IPS-15b (cell line): ENCODE measurements around the gene PCDHGB3.
"Not testable (repeated sequence)": the region's sequence is repeated elsewhere in the genome, so short reads cannot be mapped to it uniquely, and the experiment has no call there.

ENCODE experiments used
- H3K27me3 ChIP-seq: one replicate; pipeline ENCODE4 v1.6.1; 2013; ENCODE audit warnings: low read length; ENCODE audit not compliant: control insufficient read depth, insufficient read depth
- H3K36me3 ChIP-seq: one replicate; pipeline ENCODE4 v1.6.1; 2013; ENCODE audit warnings: low read length; ENCODE audit not compliant: control insufficient read depth, insufficient read depth
- H3K4me1 ChIP-seq: one replicate; pipeline ENCODE4 v1.6.1; 2013; ENCODE audit warnings: mild to moderate bottlenecking, low read length; ENCODE audit not compliant: control insufficient read depth, insufficient read depth
- H3K4me3 ChIP-seq: one replicate; pipeline ENCODE4 v1.5.1; 2013; ENCODE audit warnings: low read depth, low read length
- H3K9ac ChIP-seq: one replicate; pipeline ENCODE4 v1.6.1; 2013; ENCODE audit warnings: low read depth, mild to moderate bottlenecking, low read length
- H3K9me3 ChIP-seq: one replicate; pipeline ENCODE4 v1.6.1; 2013; ENCODE audit warnings: mild to moderate bottlenecking, low read length; ENCODE audit not compliant: control insufficient read depth, insufficient read depth

The PCDHGB3 gene

GRCh38 chr5:141417494-141418172 is 47.6 kb downstream of the PCDHGB3 start, which contains the start of gene PCDHGB7:
Gene PCDHGB7 (plus strand): TSS chr5:141417677. CDS start chr5:141417860, 183 bp downstream.
- not testable (repeated sequence) for H3K9me3 ChIP-seq, H3K4me1 ChIP-seq, H3K36me3 ChIP-seq
- Histone ChIP-seq H3K9ac (peak within 1 kb of the TSS; percentile 56), H3K27me3 (peaks cover 17% of the 10 kb centered on the region), H3K4me3 (peak within 1 kb of the TSS; percentile 55)

- Histone ChIP-seq H3K9me3 (peaks cover 5% of the 10 kb centered on the region), H3K36me3 (no peaks in the 10 kb centered on the region), H3K4me3 (no peak overlapping the region), H3K27me3 (peaks cover 17% of the 10 kb centered on the region), H3K9ac (no peak overlapping the region), H3K4me1 (no peaks in the 10 kb centered on the region)
Observed at GRCh38 chr5:141419074-141419880, 49.2 kb downstream of the PCDHGB3 start.

GRCh38 chr5:141420855-141421488 is 50.9 kb downstream of the PCDHGB3 start, which contains the start of gene PCDHGA11:
Gene PCDHGA11 (plus strand): TSS chr5:141421051. CDS start chr5:141421228, 177 bp downstream.
- no peaks in the 10 kb centered on the region for H3K4me1 ChIP-seq
- peaks cover 17% of the 10 kb centered on the region for H3K27me3 ChIP-seq
- H3K9me3 ChIP-seq: peaks cover 5% of the 10 kb centered on the region
- H3K36me3 ChIP-seq: no peaks in the 10 kb centered on the region
- no peak within 1 kb of the TSS for H3K9ac ChIP-seq
- H3K4me3 ChIP-seq: peak within 1 kb of the TSS; percentile 52

GRCh38 chr5:141421489-141421855 is 51.4 kb downstream of the PCDHGB3 start:
- no peak overlapping the region for H3K9ac ChIP-seq
- peaks cover 17% of the 10 kb centered on the region for H3K27me3 ChIP-seq
- H3K4me1 ChIP-seq: no peaks in the 10 kb centered on the region
- H3K36me3 ChIP-seq: no peaks in the 10 kb centered on the region
- H3K4me3 ChIP-seq: peak overlapping the region; percentile 52
- peaks cover 5% of the 10 kb centered on the region for H3K9me3 ChIP-seq
